HepG2 (cell line): ENCODE data around the gene SPAG9. TPM values are rescaled to one million over a fixed set of nuclear protein-coding genes. Genes with fewer than 3 reads are reported as not detected.

Experiments used
- BORCS8-MEF2B ChIP-seq: sonication (generic); formaldehyde crosslinking; IDR thresholded peaks from 2 replicates; pipeline ENCODE4 v1.8.0; 2022; ENCODE audit warnings: mild to moderate bottlenecking, missing genetic modification reagents
- FOXA1 ChIP-seq, 2 experiments: fragments of 450-650 bp in 1 of 2; sonication (generic) in 1 of 2; formaldehyde crosslinking in 1 of 2; IDR thresholded peaks; 2 replicates each; pipeline versions ENCODE4 v1.4.0 to v1.6.1; 2016 to 2020; ENCODE audit warnings: missing genetic modification reagents in 1 of 2
- HNF4A ChIP-seq: sonication (generic); formaldehyde crosslinking; IDR thresholded peaks from 2 replicates; pipeline ENCODE4 v1.4.0; 2020; ENCODE audit warnings: missing genetic modification reagents
- IRX3 ChIP-seq: sonication (generic); formaldehyde crosslinking; IDR thresholded peaks from 2 replicates; pipeline ENCODE4 v1.8.1; 2023; ENCODE audit warnings: mild to moderate bottlenecking, low read depth, missing genetic modification reagents, borderline replicate concordance
- MLLT10 ChIP-seq: sonication (generic); formaldehyde crosslinking; IDR thresholded peaks from 2 replicates; pipeline ENCODE4 v1.4.0; 2020; ENCODE audit warnings: missing genetic modification reagents
- MTF1 ChIP-seq: sonication (generic); formaldehyde crosslinking; IDR thresholded peaks from 2 replicates; pipeline ENCODE4 v1.5.0; 2020; ENCODE audit warnings: missing genetic modification reagents
- PHB2 ChIP-seq: fragments of 450-650 bp; IDR thresholded peaks from 2 replicates; pipeline ENCODE4 v1.6.1; 2018; ENCODE audit not compliant: partially characterized antibody
- PTBP1 ChIP-seq: fragments of 200-400 bp; formaldehyde crosslinking; IDR thresholded peaks from 2 replicates; pipeline ENCODE4 v1.6.1; 2018; ENCODE audit warnings: low read length, low read depth; ENCODE audit not compliant: poor library complexity, severe bottlenecking
- RAD21 ChIP-seq: fragments of 450-650 bp; formaldehyde crosslinking; IDR thresholded peaks from 2 replicates; pipeline ENCODE4 v1.5.0; 2020; ENCODE audit warnings: mild to moderate bottlenecking
- RBAK ChIP-seq: sonication (generic); formaldehyde crosslinking; IDR thresholded peaks from 2 replicates; pipeline ENCODE4 v1.5.1; 2020; ENCODE audit warnings: mild to moderate bottlenecking, missing genetic modification reagents
- RXRA ChIP-seq: sonication (generic); formaldehyde crosslinking; IDR thresholded peaks from 2 replicates; pipeline ENCODE4 v1.5.1; 2020; ENCODE audit warnings: missing genetic modification reagents
- SAFB2 ChIP-seq: sonication (generic); formaldehyde crosslinking; IDR thresholded peaks from 2 replicates; pipeline ENCODE4 v1.5.1; 2020; ENCODE audit warnings: missing genetic modification reagents, low read depth, mild to moderate bottlenecking, borderline replicate concordance
- TFE3 ChIP-seq: IDR thresholded peaks from 2 replicates; pipeline ENCODE4 v1.6.1; 2016
- ZKSCAN8 ChIP-seq: IDR thresholded peaks from 2 replicates; pipeline ENCODE4 v1.6.1; 2016; ENCODE audit warnings: borderline replicate concordance, missing genetic modification reagents, missing compliant biosample characterization
- ZNF850 ChIP-seq: sonication (generic); formaldehyde crosslinking; conservative IDR thresholded peaks from 2 replicates; pipeline ENCODE4 v1.9.0; 2021; ENCODE audit warnings: mild to moderate bottlenecking, missing genetic modification reagents
- polyA plus RNA-seq, 8 experiments: library from polyadenylated mRNA; depleted of rRNA in 3 of 8; stranded (reverse) in 7 of 8; unstranded in 1 of 8; fragments of >200 nt; fragmentation: Illumina TruSeq in 4 of 8; extraction: Trizol in 4 of 8; gene quantifications; 2 replicates each; pipeline versions ENCODE4 v1.2.1 to v1.2.3, GENCODE V29; 2011 to 2016; ENCODE audit warnings: low read depth in 4 of 8, missing spikeins in 1 of 8, mixed read lengths in 1 of 8; ENCODE audit not compliant: insufficient read depth in 1 of 8
- total RNA-seq, 5 experiments: library from RNA; depleted of rRNA; stranded (reverse); fragments of >200 nt; fragmentation: Illumina TruSeq; extraction: Trizol; gene quantifications; 2 replicates each; pipeline ENCODE4 v1.2.3, GENCODE V29; 2016; ENCODE audit warnings: low read depth in 1 of 5
- TF ChIP-seq, protein P1 (sequence below): sonication (generic); formaldehyde crosslinking; IDR thresholded peaks from 2 replicates; pipeline ENCODE4 v1.8.0; 2022; ENCODE audit warnings: missing genetic modification reagents, mild to moderate bottlenecking, moderate library complexity, borderline replicate concordance
- TF ChIP-seq, protein P2 (sequence below): sonication (generic); formaldehyde crosslinking; IDR thresholded peaks from 2 replicates; pipeline ENCODE4 v1.4.0; 2020; ENCODE audit warnings: missing genetic modification reagents, borderline replicate concordance
- TF ChIP-seq, protein P3 (sequence below): sonication (generic); formaldehyde crosslinking; IDR thresholded peaks from 2 replicates; pipeline ENCODE4 v1.4.0; 2020; ENCODE audit warnings: missing genetic modification reagents, borderline replicate concordance

The SPAG9 gene
- total and polyA plus RNA-seq, 2 of the 13 experiments (the other 11 are each of a cell fraction or from before 2014, with no cell fraction given), result 43.2 to 78.6 TPM

DNA sequence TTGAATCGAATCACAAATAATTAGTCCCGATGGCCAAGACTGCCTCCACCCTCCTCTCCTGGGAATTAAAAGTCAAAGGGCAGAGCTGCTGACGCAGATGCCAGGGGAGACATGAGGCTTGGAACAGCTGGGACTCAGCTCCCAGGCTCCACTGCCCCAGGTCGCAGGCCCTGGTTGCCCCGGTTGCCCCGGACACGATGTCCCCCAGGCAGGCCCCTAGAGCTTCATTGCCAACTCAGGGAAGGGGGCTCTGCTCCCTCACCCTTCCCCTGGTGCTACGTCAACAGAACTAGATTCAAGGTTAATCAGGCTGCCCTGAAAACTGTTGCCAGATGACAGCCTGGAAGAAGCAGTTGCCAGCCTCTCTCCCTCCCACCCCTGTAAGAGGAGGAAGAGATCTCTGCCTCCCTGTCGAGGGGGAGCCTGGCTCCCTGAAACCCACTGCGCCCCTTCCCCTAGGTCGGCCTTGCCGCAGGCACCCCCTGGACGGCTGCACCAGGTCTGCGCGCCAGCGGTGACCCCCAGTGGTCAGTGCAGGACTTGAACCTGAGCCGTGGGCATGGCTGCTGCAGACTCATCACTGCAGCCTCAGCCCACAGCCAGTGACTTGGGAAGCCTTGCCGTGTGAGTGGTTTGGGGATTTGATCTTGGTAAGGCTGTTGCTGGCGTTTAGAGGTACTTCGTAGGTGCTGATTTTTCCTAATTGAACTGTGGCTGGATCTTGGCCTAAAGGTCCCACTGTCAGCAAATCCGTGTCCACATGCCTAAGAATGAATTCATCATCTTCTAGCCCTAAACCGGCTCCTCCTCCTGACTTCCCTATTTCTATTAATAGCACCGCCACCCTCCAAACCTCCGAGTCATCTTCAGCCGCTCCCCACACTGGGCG is 170.4 kb downstream of the SPAG9 start (continued):
- TF ChIP-seq, protein P1, sequence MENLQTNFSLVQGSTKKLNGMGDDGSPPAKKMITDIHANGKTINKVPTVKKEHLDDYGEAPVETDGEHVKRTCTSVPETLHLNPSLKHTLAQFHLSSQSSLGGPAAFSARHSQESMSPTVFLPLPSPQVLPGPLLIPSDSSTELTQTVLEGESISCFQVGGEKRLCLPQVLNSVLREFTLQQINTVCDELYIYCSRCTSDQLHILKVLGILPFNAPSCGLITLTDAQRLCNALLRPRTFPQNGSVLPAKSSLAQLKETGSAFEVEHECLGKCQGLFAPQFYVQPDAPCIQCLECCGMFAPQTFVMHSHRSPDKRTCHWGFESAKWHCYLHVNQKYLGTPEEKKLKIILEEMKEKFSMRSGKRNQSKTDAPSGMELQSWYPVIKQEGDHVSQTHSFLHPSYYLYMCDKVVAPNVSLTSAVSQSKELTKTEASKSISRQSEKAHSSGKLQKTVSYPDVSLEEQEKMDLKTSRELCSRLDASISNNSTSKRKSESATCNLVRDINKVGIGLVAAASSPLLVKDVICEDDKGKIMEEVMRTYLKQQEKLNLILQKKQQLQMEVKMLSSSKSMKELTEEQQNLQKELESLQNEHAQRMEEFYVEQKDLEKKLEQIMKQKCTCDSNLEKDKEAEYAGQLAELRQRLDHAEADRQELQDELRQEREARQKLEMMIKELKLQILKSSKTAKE (CRISPR knock-in tag), result no peak
- TF ChIP-seq SAFB2 (CRISPR knock-in tag) (peak; percentile 94), MLLT10 (CRISPR knock-in tag) (no peak), TFE3 (CRISPR knock-in tag) (0 out of 2 replicates have a peak, but pooled peaks have one; percentile 35), BORCS8-MEF2B (CRISPR knock-in tag) (peak; percentile 87), IRX3 (CRISPR knock-in tag) (no peak), PTBP1 (no peak), FOXA1 (IDR thresholded peaks at IDR 0.05) (no peak), FOXA1 (CRISPR knock-in tag; IDR thresholded peaks at IDR 0.05) (peak; percentile 57), RXRA (CRISPR knock-in tag) (peak; percentile 65), ZKSCAN8 (CRISPR knock-in tag) (no peak), MTF1 (no peak), RBAK (CRISPR knock-in tag) (peak; percentile 16; the same call in 1 of the 2 replicates), HNF4A (CRISPR knock-in tag) (peak; percentile 54), PHB2 (no peak), ZNF850 (CRISPR knock-in tag) (no peak), RAD21 (CRISPR knock-in tag) (peak; percentile 100)
- TF ChIP-seq, protein P2, sequence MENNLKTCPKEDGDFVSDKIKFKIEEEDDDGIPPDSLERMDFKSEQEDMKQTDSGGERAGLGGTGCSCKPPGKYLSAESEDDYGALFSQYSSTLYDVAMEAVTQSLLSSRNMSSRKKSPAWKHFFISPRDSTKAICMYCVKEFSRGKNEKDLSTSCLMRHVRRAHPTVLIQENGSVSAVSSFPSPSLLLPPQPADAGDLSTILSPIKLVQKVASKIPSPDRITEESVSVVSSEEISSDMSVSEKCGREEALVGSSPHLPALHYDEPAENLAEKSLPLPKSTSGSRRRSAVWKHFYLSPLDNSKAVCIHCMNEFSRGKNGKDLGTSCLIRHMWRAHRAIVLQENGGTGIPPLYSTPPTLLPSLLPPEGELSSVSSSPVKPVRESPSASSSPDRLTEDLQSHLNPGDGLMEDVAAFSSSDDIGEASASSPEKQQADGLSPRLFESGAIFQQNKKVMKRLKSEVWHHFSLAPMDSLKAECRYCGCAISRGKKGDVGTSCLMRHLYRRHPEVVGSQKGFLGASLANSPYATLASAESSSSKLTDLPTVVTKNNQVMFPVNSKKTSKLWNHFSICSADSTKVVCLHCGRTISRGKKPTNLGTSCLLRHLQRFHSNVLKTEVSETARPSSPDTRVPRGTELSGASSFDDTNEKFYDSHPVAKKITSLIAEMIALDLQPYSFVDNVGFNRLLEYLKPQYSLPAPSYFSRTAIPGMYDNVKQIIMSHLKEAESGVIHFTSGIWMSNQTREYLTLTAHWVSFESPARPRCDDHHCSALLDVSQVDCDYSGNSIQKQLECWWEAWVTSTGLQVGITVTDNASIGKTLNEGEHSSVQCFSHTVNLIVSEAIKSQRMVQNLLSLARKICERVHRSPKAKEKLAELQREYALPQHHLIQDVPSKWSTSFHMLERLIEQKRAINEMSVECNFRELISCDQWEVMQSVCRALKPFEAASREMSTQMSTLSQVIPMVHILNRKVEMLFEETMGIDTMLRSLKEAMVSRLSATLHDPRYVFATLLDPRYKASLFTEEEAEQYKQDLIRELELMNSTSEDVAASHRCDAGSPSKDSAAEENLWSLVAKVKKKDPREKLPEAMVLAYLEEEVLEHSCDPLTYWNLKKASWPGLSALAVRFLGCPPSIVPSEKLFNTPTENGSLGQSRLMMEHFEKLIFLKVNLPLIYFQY (CRISPR knock-in tag), result peak; percentile 72; the same call in 1 of the 2 replicates
- TF ChIP-seq, protein P3, sequence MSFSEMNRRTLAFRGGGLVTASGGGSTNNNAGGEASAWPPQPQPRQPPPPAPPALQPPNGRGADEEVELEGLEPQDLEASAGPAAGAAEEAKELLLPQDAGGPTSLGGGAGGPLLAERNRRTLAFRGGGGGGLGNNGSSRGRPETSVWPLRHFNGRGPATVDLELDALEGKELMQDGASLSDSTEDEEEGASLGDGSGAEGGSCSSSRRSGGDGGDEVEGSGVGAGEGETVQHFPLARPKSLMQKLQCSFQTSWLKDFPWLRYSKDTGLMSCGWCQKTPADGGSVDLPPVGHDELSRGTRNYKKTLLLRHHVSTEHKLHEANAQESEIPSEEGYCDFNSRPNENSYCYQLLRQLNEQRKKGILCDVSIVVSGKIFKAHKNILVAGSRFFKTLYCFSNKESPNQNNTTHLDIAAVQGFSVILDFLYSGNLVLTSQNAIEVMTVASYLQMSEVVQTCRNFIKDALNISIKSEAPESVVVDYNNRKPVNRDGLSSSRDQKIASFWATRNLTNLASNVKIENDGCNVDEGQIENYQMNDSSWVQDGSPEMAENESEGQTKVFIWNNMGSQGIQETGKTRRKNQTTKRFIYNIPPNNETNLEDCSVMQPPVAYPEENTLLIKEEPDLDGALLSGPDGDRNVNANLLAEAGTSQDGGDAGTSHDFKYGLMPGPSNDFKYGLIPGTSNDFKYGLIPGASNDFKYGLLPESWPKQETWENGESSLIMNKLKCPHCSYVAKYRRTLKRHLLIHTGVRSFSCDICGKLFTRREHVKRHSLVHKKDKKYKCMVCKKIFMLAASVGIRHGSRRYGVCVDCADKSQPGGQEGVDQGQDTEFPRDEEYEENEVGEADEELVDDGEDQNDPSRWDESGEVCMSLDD (CRISPR knock-in tag), result peak; percentile 94; the same call in 1 of the 2 replicates
